Subcutaneous preadipocyte (primary cell): ENCODE results near the gene SLC12A7. TPM values are rescaled to one million over a fixed set of nuclear protein-coding genes. Genes with fewer than 3 reads are reported as not detected.

ENCODE experiments used
- small RNA-seq: library from RNA; depleted of rRNA; stranded (forward); fragments of <200 nt; gene quantifications from one replicate; pipeline ENCODE3, GENCODE V24; 2012
- total RNA-seq: library from RNA; depleted of rRNA; stranded (reverse); fragments of >200 nt; gene quantifications from 2 replicates; pipeline ENCODE4 v1.2.3, GENCODE V29; 2012

The SLC12A7 gene
- 7.0 and 11.8 TPM in 2 replicates for total RNA-seq

GRCh38 chr5:1111727-1112289, at the start of gene SLC12A7:
Gene SLC12A7 (minus strand): TSS chr5:1112063. CDS start chr5:1111991, 72 bp downstream.

GRCh38 chr5:1008451-1009358, 103.2 kb downstream of the SLC12A7 start, which contains the start of gene NKD2:
Gene NKD2 (plus strand): TSS chr5:1008802. CDS start chr5:1009058, 256 bp downstream.

Small RNA genes lying within 50 kb of the gene (small RNA-seq; reads per million reads assigned to genes)
- not detected for gene MIR4635

Other genes with a start within 250 kb of the SLC12A7 start
- gene BRD9, start 219.3 kb downstream of the SLC12A7 start, total RNA-seq, result 31.2 and 46.1 TPM in 2 replicates
- 29.8 and 51.0 TPM in 2 replicates for gene TRIP13, start 219.2 kb downstream of the SLC12A7 start, total RNA-seq
- 0.20 and 0.73 TPM in 2 replicates for gene NKD2, start 103.3 kb downstream of the SLC12A7 start, total RNA-seq
- gene SLC6A19, start 89.5 kb upstream of the SLC12A7 start, total RNA-seq, result not detected in 2 replicates
- gene SLC6A18, start 113.3 kb upstream of the SLC12A7 start, total RNA-seq, result not detected in 2 replicates
- gene TERT, start 183.0 kb upstream of the SLC12A7 start, total RNA-seq, result not detected in 2 replicates
- 141 and 179 TPM in 2 replicates for gene CLPTM1L, start 233.0 kb upstream of the SLC12A7 start, total RNA-seq